GM21529 (cell line): Measurements from ENCODE around the gene ANKRD6.
"Not testable (repeated sequence)": the region's sequence is repeated elsewhere in the genome, so short reads cannot be mapped to it uniquely, and the experiment has no call there.

Experiments used
- ATAC-seq: cut with Tn5 transposase; IDR thresholded peaks from one replicate; pipeline ENCODE4 v1.9.1; 2021; ENCODE audit not compliant: unreplicated experiment

ANKRD6 gene

GRCh38 chr6:89591745-89592144 lies 158.8 kb downstream of the ANKRD6 start:
- no peak for ATAC-seq

GRCh38 chr6:89596056-89596455 lies 163.1 kb downstream of the ANKRD6 start:
- peak; percentile 87 for ATAC-seq

- ATAC-seq = no peak
Measured at GRCh38 chr6:89596484-89596883, 163.5 kb downstream of the ANKRD6 start.

- peak; percentile 54 for ATAC-seq
Measured at GRCh38 chr6:89597372-89597771, 164.4 kb downstream of the ANKRD6 start.

- ATAC-seq = no peak
Measured at GRCh38 chr6:89597988-89598387, 165.0 kb downstream of the ANKRD6 start.

GRCh38 chr6:89599727-89600126 lies 166.8 kb downstream of the ANKRD6 start:
- ATAC-seq = no peak

- ATAC-seq = no peak
Measured at GRCh38 chr6:89602166-89602565, 169.2 kb downstream of the ANKRD6 start.

GRCh38 chr6:89604653-89605052 lies 171.7 kb downstream of the ANKRD6 start:
- ATAC-seq = no peak

- no peak for ATAC-seq
Measured at GRCh38 chr6:89605861-89606260, 172.9 kb downstream of the ANKRD6 start.

GRCh38 chr6:89610149-89610642 lies 177.2 kb downstream of the ANKRD6 start:
- ATAC-seq = peak; percentile 75

GRCh38 chr6:89611666-89612065 lies 178.7 kb downstream of the ANKRD6 start:
- ATAC-seq = no peak

GRCh38 chr6:89612121-89612520 lies 179.2 kb downstream of the ANKRD6 start:
- ATAC-seq = no peak

- ATAC-seq = no peak
Measured at GRCh38 chr6:89613790-89614189, 180.8 kb downstream of the ANKRD6 start.

GRCh38 chr6:89615882-89616281 lies 182.9 kb downstream of the ANKRD6 start:
- ATAC-seq = no peak

- ATAC-seq = no peak
Measured at GRCh38 chr6:89616531-89616930, 183.6 kb downstream of the ANKRD6 start.

GRCh38 chr6:89618026-89618425 lies 185.1 kb downstream of the ANKRD6 start:
- no peak for ATAC-seq

- ATAC-seq = no peak
Measured at GRCh38 chr6:89619567-89619966, 186.6 kb downstream of the ANKRD6 start.

- no peak for ATAC-seq
Measured at GRCh38 chr6:89623749-89624148, 190.8 kb downstream of the ANKRD6 start.

- ATAC-seq = no peak
Measured at GRCh38 chr6:89630488-89630887, 197.5 kb downstream of the ANKRD6 start.

- ATAC-seq = not testable (repeated sequence)
Measured at GRCh38 chr6:89636412-89636811, 203.5 kb downstream of the ANKRD6 start.

GRCh38 chr6:89637960-89638319 lies 205.0 kb downstream of the ANKRD6 start:
- peak; percentile 1 for ATAC-seq

- ATAC-seq = peak; percentile 99
Measured at GRCh38 chr6:89638320-89639195, 205.6 kb downstream of the ANKRD6 start, which contains the start of gene LYRM2. TSS of gene LYRM2 (minus strand) at chr6:89638747. CDS start at chr6:89638716, 31 bp downstream.

- no peak for ATAC-seq
Measured at GRCh38 chr6:89640804-89641203, 207.9 kb downstream of the ANKRD6 start.
